GM10266 (cell line): ENCODE measurements around the gene C2orf68.

ENCODE experiments used
- DNase-seq: peaks from one replicate; pipeline ENCODE4 v3.0.0; 2012; ENCODE audit errors: extremely low spot score
- CTCF ChIP-seq: IDR thresholded peaks from 2 replicates; pipeline ENCODE4 v1.5.1; 2012; ENCODE audit warnings: mild to moderate bottlenecking, low read depth; ENCODE audit not compliant: control insufficient read depth, insufficient read depth; ENCODE audit errors: missing control alignments

C2orf68 gene

GRCh38 chr2:85584354-85584856, 27.5 kb downstream of the C2orf68 start, which contains the start of gene VAMP5:
Gene VAMP5, plus strand, starts transcription at chr2:85584431. Its CDS starts 60 bp downstream, at chr2:85584491.
- DNase-seq = no peak
- no peak for TF ChIP-seq CTCF

DNA sequence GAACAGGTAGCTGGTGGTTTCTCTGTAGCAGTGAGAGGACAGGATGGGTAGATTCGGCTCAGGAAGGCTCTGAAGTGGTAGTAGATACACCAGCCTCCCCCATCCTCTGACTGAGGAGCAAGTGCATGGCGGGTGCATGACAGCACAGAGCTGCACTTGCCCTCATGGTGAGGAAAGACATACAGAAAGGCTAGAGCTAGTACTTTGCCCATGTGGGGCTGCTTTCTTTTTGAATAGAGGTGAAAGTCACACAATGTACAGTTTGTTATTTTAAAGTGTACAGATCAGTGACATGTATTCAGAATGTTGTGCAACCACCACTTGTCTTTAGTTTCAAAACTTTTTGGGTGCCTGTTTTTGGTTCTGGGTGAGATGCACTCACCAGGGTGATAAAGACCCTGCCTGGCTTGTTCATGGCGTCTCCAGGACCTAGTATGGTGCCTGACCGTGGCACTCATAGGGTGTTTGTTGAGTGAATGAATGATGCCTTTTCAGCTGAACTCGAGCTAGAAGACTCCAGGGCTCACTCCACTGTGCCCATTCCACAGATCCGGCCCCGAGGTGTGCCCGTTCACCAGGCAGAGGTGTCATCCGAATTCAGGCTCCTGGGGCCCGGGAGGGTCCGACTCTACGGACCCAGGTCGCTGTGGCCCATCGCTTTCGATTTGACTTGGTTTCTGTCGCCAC, 28.1 kb downstream of the C2orf68 start:
- no peak for TF ChIP-seq CTCF
- DNase-seq = peak; percentile 56

DNA sequence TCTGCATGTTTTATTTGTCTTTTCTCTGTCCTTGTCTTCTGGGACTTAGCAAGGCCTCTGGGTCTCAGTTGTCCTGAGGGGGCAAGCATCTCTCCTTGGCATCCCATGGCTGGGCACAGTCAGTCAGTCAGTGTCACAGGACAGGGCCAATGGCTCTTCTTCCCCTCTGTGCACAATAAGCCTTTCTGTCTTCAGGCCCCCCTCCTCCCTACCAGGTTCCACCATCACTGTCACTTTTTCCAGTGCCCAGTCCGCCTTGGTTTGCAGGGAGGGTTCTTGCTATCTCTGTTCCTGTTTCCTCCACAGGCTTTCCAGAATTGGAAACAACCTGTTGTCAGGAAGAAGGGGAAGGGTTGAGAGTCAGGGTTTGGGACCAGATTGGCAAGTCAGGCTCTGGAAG, 29.4 kb downstream of the C2orf68 start:
- no peak for DNase-seq
- TF ChIP-seq CTCF = no peak

- no peak for TF ChIP-seq CTCF
- DNase-seq = no peak
Observed at GRCh38 chr2:85580206-85580605, 31.7 kb downstream of the C2orf68 start.

DNA sequence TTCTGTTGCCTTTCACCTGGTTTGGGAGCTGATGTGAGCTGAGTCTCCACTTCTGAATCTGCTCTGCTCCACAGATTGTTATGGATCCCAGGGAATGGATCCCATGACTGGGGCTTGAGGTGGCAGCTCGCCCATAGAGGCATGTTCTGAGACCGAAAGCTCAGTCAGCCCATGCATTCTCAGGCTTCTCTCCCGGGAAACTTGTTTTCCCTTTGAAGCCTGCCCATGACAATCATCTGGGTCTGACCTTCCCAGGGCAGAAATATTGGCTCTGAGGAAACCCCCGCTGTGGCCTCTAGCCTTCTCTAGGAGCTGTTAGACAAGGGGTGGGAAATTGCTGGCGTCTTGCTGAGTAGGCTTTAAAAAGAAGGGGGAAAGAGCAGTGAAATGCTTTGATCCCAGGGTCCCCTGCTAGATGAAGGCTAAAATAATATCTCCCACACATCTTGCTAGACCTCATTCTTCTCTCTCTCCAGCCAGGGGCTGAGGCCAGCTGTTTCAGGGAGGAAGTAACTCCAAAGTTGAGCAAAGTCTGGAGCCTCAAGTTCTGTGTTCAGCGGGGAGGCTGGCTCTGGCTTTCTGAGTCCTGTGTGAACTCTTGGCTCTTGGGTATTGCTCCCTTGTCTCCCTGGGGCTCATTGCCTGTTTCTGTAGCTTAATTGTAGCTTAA, 32.5 kb downstream of the C2orf68 start:
- DNase-seq = peak; percentile 49
- no peak for TF ChIP-seq CTCF

GRCh38 chr2:85578243-85579180, 33.4 kb downstream of the C2orf68 start:
- DNase-seq = peak; percentile 51
- no peak for TF ChIP-seq CTCF
